Ascending aorta (tissue), 2 donors: ENCODE data around the gene CLEC20A. TPM values are rescaled to one million over a fixed set of nuclear protein-coding genes. Genes with fewer than 3 reads are reported as not detected.

ENCODE experiments used
- DNase-seq, 2 donors: peaks; one replicate each; pipeline ENCODE4 v3.0.0-alpha.2; 2019; ENCODE audit warnings: low spot score in 2 of 2
- H3K27ac ChIP-seq, 2 donors: fragments of 200-600 bp; sonication (generic); one replicate each; pipeline ENCODE4 v1.5.1; 2016 to 2017; ENCODE audit warnings: mild to moderate bottlenecking in 1 of 2
- H3K27me3 ChIP-seq: fragments of 200-600 bp; sonication (generic); one replicate; pipeline ENCODE4 v1.5.1; 2017
- H3K36me3 ChIP-seq, 2 donors: fragments of 200-600 bp; sonication (generic); one replicate each; pipeline ENCODE4 v1.5.1; 2016
- H3K4me1 ChIP-seq, 2 donors: fragments of 200-600 bp; sonication (generic); one replicate each; pipeline ENCODE4 v1.5.1; 2016 to 2017; ENCODE audit warnings: mild to moderate bottlenecking in 1 of 2
- H3K4me3 ChIP-seq, 2 donors: fragments of 200-600 bp; sonication (generic); one replicate each; pipeline ENCODE4 v1.5.1; 2016 to 2017; ENCODE audit warnings: mild to moderate bottlenecking in 1 of 2
- H3K9me3 ChIP-seq, 2 donors: fragments of 200-600 bp; sonication (generic); one replicate each; pipeline ENCODE4 v1.5.1; 2016
- CTCF ChIP-seq, 3 experiments: fragments of 200-600 bp in 2 of 3; fragments of 450-650 bp in 1 of 3; sonication (generic) in 2 of 3; IDR thresholded peaks; one replicate each; pipeline ENCODE4 v1.5.1; 2016 to 2019; ENCODE audit warnings: antibody characterized with exemption in 3 of 3, mild to moderate bottlenecking in 1 of 3, moderate library complexity in 1 of 3
- intact Hi-C: fragments of 100-400 bp; cut with DNase I; formaldehyde crosslinking; loops from one replicate; pipeline ENCODE4 v1.15.1; 2023
- total RNA-seq: library from RNA; depleted of rRNA; stranded (reverse); fragments of >200 nt; gene quantifications from one replicate; pipeline ENCODE4 v1.1.0, GENCODE V29; 2016

CLEC20A gene
- total RNA-seq, 1 donor from 2014 or later: not detected

- DNase-seq: peak in 1 of 2 donors; percentile 85
- H3K27me3 ChIP-seq: no peaks in the 10 kb centered on the region
- TF ChIP-seq CTCF (IDR thresholded peaks at IDR 0.05): peak; percentile 75 to 88 (median 87)
- intact Hi-C loops: loop anchor here (2.0 kb wide), 1 partner anchor 222 kb away; no protein-coding TSS in a partner anchor
- H3K36me3 ChIP-seq: no peaks in the 10 kb centered on the region
- H3K27ac ChIP-seq: no peak overlapping the region
- no peaks in the 10 kb centered on the region for H3K4me1 ChIP-seq
- H3K4me3 ChIP-seq: no peak overlapping the region
- H3K9me3 ChIP-seq: no peaks in the 10 kb centered on the region
These were observed 35.6 kb upstream of the CLEC20A start for GRCh38 chr1:178532392-178532791.

- Histone ChIP-seq H3K4me3 (no peak overlapping the region), H3K27me3 (no peaks in the 10 kb centered on the region), H3K36me3 (no peaks in the 10 kb centered on the region), H3K9me3 (no peaks in the 10 kb centered on the region), H3K27ac (no peak overlapping the region), H3K4me1 (no peaks in the 10 kb centered on the region)
- TF ChIP-seq CTCF (IDR thresholded peaks at IDR 0.05): no peak
- intact Hi-C loops: loop anchor here (2.0 kb wide), 1 partner anchor 221 kb away; no protein-coding TSS in a partner anchor
- DNase-seq: peak in 1 of 2 donors; percentile 28
These were observed 35.1 kb upstream of the CLEC20A start for GRCh38 chr1:178531887-178532286.

GRCh38 chr1:178530502-178530901 is 33.7 kb upstream of the CLEC20A start:
- Histone ChIP-seq H3K4me3 (no peak overlapping the region), H3K27me3 (no peaks in the 10 kb centered on the region), H3K27ac (no peak overlapping the region), H3K4me1 (no peaks in the 10 kb centered on the region), H3K36me3 (no peaks in the 10 kb centered on the region), H3K9me3 (no peaks in the 10 kb centered on the region)
- DNase-seq: no peak
- TF ChIP-seq CTCF (IDR thresholded peaks at IDR 0.05): no peak
- intact Hi-C loops: no loop called here

GRCh38 chr1:178530037-178530402 is 33.3 kb upstream of the CLEC20A start:
- intact Hi-C loops: no loop called here
- Histone ChIP-seq H3K4me1 (no peaks in the 10 kb centered on the region), H3K36me3 (no peaks in the 10 kb centered on the region), H3K4me3 (no peak overlapping the region), H3K9me3 (no peaks in the 10 kb centered on the region), H3K27me3 (no peaks in the 10 kb centered on the region), H3K27ac (no peak overlapping the region)
- DNase-seq: no peak
- no peak for TF ChIP-seq CTCF (IDR thresholded peaks at IDR 0.05)

- Histone ChIP-seq H3K27me3 (no peaks in the 10 kb centered on the region), H3K4me1 (no peaks in the 10 kb centered on the region), H3K9me3 (no peaks in the 10 kb centered on the region), H3K4me3 (no peak overlapping the region), H3K27ac (no peak overlapping the region), H3K36me3 (no peaks in the 10 kb centered on the region)
- no peak for TF ChIP-seq CTCF (IDR thresholded peaks at IDR 0.05)
- intact Hi-C loops: no loop called here
- no peak for DNase-seq
These were observed 32.7 kb upstream of the CLEC20A start for GRCh38 chr1:178529364-178530036.
